ENCODE data around the gene INTS11. TPM values are rescaled to one million over a fixed set of nuclear protein-coding genes. Genes with fewer than 3 reads are reported as not detected.

INTS11 gene
- total and polyA plus RNA-seq, 9 of the 15 experiments (the other 6 are each of a cell fraction or from before 2014, with no cell fraction given) = 3.6 to 183 (median 110) TPM

DNA sequence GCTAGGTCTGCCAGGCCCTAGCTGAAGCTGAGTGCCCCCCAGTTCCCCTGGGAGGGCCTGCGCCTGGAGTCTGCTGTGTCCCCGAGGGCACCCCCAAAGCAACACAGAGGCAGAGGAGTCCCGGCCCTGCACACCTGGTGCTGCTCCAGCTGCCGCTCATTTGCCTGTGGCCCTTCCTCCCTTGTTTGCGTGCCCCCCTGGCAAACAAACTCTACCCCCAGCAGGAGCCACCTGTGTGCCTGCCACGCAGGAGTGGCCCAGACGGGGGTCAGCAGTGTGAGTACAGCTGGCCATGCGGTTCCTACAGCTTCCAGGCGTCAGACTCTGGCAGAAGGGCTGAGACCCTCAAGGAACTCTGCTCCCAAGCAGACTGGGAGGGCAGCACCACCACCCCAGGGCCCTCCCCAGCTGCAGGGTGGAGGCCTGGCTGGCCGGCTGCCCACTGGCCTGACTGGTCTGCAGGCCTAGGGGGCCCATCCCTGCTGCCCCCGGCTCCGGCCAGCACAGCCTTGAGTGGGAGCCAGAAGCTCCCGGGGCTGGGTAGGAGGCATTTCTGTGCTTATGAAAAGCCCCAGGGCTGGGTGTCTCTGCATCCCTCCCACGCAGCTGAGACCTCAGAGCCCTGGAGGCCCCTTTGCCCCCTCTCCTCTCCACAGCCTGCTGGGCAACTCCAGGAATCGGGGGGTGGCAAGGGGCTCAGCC, 6.1 kb upstream of the INTS11 start:
- Histone ChIP-seq H3K9ac (ENCODE audit: insufficient read depth in 1 of 2, low read depth in 2 of 2, low read length in 2 of 2) (peak overlapping the region in 1 of 2 experiments; percentile 55; a peak in 1 of 4 replicates), H3K9me1 (ENCODE audit: control insufficient read depth, insufficient read depth, low read length) (peaks cover 4% of the 10 kb centered on the region), H2AFZ (ENCODE audit: low read depth, low read length) (no peak overlapping the region), H3K27ac (ENCODE audit: extremely low read depth, low read depth, low read length) (no peak overlapping the region), H3K9me3 (replicated peaks; ENCODE audit: control insufficient read depth, insufficient read depth, low read depth, low read length) (peaks cover 6% of the 10 kb centered on the region), H3K27me3 (ENCODE audit: control insufficient read depth in 2 of 2, insufficient read depth in 2 of 2, low read length in 2 of 2) (no peaks in the 10 kb centered on the region), H4K20me1 (replicated peaks; ENCODE audit: control insufficient read depth, insufficient read depth, low read length) (peaks cover 12% of the 10 kb centered on the region; the same call in 1 of the 2 replicates), H3K79me2 (ENCODE audit: control insufficient read depth, insufficient read depth, low read length) (peaks cover 10% of the 10 kb centered on the region), H3K4me1 (replicated peaks in 1 of 2; ENCODE audit: control insufficient read depth in 2 of 2, insufficient read depth in 2 of 2, low read length in 2 of 2) (peaks cover 5 to 94% of the 10 kb centered on the region in 2 experiments; a peak in 4 of 5 replicates), H3K4me3 (no peak overlapping the region), H3K4me2 (ENCODE audit: insufficient read depth, low read length) (no peak overlapping the region), H3K36me3 (ENCODE audit: control insufficient read depth, insufficient read depth, low read length) (peaks cover 27% of the 10 kb centered on the region; the same call in 1 of the 3 replicates)
- FAIRE-seq (no peak), ATAC-seq (no peak), DNase-seq (ENCODE audit: extremely low read depth in 1 of 4, low spot score in 3 of 4) (no peak)
- BruUV-seq (replicated peaks) = no TSS peak
- 51% methylated on average over 14 of the region's 15 CpGs for WGBS (ENCODE audit: insufficient coverage, low coverage, missing lambda C conversion rate)
- in situ Hi-C loops (cut with MboI) = no loop called here
- ChIA-PET CTCF (ENCODE audit: low intra/inter-chr PET ratio) (no interaction called here), POLR2A (interaction anchor here (0.5 to 1.5 kb wide), 5 partner anchors 10 to 39 kb away, joined by 3 to 4 read pairs (median 3); no protein-coding TSS in a partner anchor)
- intact Hi-C loops (cut with micrococcal nuclease) = no loop called here
- TF ChIP-seq ZNF232 (CRISPR knock-in tag; IDR thresholded peaks at IDR 0.05) (no peak), TEAD1 (CRISPR knock-in tag; IDR thresholded peaks at IDR 0.05) (no peak), GTF2A2 (tag; IDR thresholded peaks at IDR 0.05) (no peak), BRF1 (IDR thresholded peaks at IDR 0.05; ENCODE audit: borderline replicate concordance, extremely low read depth, insufficient read length) (no peak), USF1 (CRISPR knock-in tag; IDR thresholded peaks at IDR 0.05) (no peak), POLR2AphosphoS2 (IDR thresholded peaks at IDR 0.05; ENCODE audit: low read length) (0 out of 2 replicates have a peak, but pooled peaks have one; percentile 23), MGA (IDR thresholded peaks at IDR 0.05) (no peak)
- TF ChIP-seq, protein P1, sequence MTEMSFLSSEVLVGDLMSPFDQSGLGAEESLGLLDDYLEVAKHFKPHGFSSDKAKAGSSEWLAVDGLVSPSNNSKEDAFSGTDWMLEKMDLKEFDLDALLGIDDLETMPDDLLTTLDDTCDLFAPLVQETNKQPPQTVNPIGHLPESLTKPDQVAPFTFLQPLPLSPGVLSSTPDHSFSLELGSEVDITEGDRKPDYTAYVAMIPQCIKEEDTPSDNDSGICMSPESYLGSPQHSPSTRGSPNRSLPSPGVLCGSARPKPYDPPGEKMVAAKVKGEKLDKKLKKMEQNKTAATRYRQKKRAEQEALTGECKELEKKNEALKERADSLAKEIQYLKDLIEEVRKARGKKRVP (CRISPR knock-in tag; IDR thresholded peaks at IDR 0.05) = no peak

Measured in K562 (cell line).